Stimulated activated CD4-positive, alpha-beta T cell treated with anti-CD3 and anti-CD28 coated beads, Interleukin-2, amount 100 ng/mL, for 48 hours (primary cell): Measurements from ENCODE around the gene MARCHF3.
"Not testable (repeated sequence)": the region's sequence is repeated elsewhere in the genome, so short reads cannot be mapped to it uniquely, and the experiment has no call there.

Source experiments
- DNase-seq, 2 donors: peaks; one replicate each; pipeline ENCODE4 v3.0.0-alpha.2; 2020

Gene MARCHF3

GRCh38 chr5:126868338-126869004 is 161.9 kb downstream of the MARCHF3 start:
- DNase-seq, result no peak

GRCh38 chr5:126866851-126867636 is 163.3 kb downstream of the MARCHF3 start:
- DNase-seq, result no peak

GRCh38 chr5:126865299-126865698 is 165.1 kb downstream of the MARCHF3 start:
- no peak for DNase-seq

- DNase-seq, result no peak
Measured at GRCh38 chr5:126864042-126864688, 166.2 kb downstream of the MARCHF3 start.

GRCh38 chr5:126863402-126863801 is 167.0 kb downstream of the MARCHF3 start:
- no peak for DNase-seq

DNA sequence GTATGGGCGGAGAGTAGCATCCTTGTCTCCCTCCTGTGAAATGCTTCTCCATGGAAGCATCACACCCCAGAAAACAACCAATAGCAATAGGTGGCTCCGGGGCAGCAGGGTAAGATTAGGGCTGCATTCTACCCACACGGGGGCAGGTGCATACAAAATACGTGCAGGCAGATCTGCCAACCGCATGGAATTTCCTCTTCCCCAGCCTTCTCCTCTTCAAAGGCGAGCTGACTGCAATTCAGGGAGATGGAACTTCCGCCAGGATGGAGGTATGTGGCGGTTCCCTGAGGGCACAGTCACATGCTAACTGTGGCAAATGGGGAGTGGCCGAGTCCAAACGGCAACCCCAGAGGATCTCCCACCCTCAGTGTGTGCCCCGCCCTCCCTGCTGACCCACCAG is 171.9 kb downstream of the MARCHF3 start:
- DNase-seq, result no peak

DNA sequence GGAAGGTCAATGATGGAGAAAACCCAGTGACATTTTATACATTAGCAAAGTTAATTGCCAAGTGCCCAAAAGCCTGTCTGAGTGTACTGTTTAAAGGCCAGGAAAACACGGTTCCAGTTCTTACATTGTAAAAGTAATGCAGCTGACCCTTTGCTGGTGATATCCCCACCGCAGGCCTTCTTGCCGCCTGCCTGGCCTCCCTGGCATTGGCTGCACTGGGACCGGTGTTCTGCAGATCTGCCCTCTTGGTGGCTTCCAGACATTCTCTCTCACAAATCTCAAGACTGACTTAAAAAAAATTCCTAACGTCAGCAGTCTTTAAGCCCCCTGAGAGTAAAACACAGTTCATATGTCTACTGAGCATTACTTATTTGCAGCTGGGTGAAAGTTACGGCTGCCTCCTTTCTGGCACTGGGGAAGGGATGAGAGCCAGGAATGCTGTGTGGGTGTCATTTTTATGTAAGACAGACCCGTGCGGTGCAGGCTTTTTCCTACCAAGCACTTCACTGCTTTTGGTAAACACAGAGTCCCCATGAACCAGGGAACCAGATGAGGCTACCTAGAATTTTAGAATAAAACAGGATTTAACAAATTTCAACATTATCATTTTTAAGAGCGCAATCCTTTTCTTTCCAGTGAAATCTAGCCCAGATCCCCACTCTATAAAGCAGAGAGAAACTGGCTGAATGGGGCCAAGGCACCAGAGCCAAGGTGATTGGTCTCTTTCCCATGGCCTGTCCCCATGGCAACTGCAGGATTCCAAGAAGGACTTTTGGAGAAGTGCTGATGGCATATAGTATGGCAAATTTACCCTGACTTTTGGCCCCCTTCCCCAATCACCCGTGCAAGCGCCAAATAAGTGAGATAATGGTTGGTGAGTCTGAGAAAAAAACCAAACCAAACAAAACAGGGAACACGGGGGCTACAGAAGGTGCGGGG is 172.6 kb downstream of the MARCHF3 start:
- DNase-seq, result no peak

DNA sequence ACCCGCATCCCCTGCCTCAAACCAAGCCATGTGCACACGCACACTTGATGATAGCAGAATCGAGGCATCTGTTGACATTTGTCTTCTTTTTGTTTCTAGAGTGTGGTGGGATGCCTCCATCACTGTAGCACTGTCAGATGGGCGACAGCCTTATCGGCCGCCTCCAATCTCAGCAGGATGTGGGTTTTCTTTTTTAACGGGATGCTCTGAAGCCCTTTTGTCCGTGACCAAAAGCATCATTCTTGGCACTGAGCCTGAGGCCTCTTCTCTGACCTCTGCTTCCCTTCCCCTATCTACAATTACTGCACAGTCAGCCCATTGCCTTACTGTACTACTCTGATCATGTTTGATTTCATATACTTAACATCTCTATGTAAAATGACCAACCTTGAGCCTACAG is 175.1 kb downstream of the MARCHF3 start:
- DNase-seq, result no peak

GRCh38 chr5:126854526-126855110 is 175.7 kb downstream of the MARCHF3 start:
- DNase-seq, result no peak

DNA sequence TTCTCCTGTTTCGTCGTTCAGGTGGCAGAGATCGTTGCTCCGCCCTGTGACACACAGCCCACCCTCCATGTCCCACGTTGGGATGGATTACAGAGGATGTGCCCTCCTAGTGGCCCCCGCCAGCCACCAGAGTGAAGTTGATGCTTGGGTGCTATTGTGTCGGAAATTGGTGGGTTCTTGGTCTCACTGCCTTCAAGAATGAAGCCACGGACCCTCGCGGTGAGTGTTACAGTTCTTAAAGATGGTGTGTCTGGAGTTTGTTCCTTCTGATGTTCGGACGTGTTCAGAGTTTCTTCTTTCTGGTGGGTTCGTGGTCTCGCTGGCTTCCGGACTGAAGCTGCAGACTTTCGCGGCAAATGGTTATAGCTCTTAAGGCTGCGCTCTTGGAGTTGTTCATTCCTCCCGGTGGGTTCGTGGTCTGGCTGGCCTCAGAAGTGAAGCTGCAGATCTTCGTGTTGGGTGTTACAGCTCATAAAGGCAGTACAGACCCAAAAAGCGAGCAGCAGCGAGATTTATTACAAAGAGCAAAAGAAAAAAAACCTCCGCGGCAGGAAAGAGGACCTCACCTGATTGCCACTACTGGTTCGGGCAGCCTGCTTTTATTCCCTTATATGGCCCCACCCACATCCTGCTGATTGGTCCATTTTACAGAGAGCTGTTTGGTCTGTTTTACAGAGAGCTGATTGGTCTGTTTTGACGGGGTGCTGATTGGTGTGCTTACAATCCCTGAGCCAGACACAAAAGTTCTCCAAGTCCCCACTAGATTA is 176.6 kb downstream of the MARCHF3 start:
- not testable (repeated sequence) for DNase-seq

GRCh38 chr5:126852841-126853271 is 177.5 kb downstream of the MARCHF3 start:
- no peak for DNase-seq

- DNase-seq, result no peak
Measured at GRCh38 chr5:126852091-126852571, 178.2 kb downstream of the MARCHF3 start.

GRCh38 chr5:126851501-126852011 is 178.8 kb downstream of the MARCHF3 start:
- DNase-seq, result no peak

DNA sequence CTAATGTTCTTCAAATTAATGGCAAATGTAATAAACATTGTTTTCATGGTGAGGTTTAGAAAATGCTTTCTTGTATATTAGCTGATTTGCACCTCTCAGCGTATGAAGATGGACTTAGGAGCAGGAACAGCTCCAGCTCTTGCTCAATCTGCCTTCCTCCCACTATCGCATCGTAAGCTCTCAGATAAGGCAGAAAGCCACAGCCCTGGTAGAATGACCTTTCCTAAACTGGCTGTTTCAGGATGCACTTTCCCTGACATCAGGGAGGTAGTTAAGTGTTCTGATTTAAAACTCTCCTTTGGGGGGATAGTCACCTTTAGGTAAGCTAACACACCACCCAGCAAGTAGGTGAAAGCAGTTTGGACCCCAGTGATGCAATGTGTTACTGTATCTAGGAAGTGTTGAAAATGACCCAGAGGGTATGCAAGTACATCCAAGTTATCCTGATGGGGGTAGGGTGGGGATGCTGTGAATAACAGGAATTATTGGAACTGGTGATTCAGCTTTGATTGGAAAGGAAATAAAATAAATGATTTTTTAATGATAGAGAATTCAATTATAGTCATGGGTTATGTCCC is 181.2 kb downstream of the MARCHF3 start:
- no peak for DNase-seq

DNA sequence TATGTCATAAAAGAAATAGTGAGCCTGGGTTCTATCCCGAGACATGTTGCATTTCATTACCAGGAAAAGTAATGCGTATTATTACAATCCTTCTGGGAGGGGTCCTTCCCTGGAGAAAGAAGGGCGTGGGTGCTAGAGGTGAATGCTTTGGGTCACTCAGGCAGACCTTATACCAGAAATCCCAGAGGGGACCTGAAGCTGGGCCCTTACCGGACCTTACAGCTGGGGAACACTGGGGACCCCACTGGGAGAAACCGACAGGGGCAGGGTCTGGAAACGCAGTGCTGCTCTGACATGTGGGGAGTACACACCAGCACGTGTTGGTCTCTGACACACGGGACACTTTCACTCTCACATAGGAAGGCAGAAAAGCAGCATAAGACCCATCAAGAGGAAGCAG is 182.1 kb downstream of the MARCHF3 start:
- DNase-seq, result no peak

DNA sequence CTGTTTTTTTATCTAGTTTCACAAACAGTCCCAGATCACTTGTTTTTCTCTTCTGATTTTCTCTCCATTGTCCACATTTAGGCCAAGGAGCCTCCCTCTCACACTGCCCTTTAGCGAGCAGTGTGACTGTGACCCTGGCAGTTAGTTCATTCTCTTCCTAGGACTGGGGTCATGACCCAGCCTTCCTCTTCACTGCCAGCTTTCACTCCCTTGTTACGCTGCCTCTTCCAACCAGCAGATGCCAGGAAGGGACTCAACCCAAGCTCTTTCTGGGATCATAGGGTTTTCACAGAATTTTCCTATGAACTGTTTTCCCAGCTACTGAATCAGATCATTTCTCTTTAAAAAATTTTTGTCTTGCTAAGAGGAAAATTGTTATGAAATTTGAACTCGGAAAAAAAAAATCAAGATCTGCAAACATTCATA is 182.5 kb downstream of the MARCHF3 start:
- DNase-seq, result no peak

- no peak for DNase-seq
Measured at GRCh38 chr5:126847456-126847820, 182.9 kb downstream of the MARCHF3 start.

DNA sequence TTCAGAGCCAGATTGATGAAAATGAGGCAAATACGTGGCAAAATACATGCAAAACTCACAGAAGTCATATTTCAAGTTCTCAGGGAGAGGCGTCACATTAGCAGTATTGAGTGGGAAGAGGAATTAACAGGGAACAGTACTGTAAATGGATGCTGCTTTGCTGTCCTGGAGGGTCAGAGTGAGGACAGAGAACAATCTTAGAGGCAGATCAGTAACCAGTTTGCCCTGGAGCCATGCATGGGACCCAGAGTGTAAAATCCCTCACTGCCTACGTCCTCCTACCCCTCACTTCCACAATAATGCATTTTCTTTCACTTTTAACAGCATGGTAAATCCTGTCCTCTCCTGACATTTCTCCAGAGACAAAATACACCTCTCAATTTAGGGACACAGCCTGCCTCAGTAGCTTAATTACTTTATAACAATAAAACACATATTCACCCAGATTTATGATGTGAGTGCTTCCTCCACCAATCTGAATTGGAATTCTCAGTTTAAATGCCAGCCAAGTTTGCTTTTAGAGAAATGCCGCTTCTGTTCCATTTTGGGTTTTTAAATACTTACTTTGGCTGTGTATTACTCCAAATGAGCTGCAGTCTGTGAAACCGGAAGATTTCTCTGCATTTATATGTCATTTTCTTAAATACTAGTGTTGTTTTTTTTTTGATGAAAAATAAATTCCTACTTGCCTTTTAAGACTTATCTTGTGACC is 183.5 kb downstream of the MARCHF3 start:
- DNase-seq, result no peak

DNA sequence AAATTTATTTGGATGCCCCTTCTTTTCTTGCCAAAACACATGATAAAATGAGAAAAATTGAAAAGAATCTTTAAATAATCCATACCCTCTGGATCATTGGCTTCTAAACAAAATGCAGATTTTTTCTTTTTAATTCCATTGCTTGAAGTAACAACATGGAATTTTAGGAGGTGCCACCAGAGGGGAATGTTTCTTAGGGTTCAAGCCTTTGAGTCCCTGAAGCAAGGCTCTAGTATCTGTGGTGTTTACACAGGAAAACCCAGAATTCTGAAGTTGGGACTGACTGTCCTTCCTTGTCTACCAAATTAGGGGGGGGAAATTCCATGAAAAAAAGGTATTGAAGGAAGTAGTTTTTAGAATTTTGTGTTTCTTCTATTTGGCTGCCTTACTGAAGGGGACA is 184.0 kb downstream of the MARCHF3 start:
- DNase-seq, result no peak

DNA sequence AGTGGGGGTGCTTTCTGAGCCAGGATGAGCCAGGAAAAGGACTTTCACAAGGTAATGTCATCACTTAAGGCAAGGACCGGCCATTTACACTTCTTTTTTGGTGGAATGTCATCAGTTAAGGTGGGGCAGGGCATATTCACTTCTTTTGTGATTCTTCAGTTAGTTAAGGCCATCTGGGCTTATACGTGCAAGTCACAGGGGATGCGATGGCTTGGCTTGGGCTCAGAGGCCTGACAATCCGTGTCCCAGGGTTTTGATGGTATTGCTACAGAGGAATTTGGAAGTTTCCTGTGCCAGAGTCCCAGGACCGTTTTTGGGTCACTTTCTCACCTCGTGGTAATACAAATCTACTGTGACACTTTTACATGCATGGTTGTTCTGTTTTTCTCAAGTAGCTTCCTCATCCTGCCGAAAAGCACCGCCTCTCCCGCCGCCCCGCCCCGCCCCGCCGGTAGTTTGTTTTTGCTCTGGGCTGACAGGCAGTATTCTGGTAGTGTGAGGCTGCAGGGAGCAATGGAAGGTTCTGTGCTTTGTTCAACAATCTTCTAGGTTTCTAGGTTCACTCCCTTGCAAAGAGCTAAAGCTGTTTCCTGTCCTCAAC is 184.8 kb downstream of the MARCHF3 start:
- DNase-seq, result peak; percentile 10 to 34
